CD14-positive monocyte (primary cell): Measurements from ENCODE around the gene NID2. TPM values are rescaled to one million over a fixed set of nuclear protein-coding genes. Genes with fewer than 3 reads are reported as not detected.
A peak's percentile ranks its signal among the peaks of the same experiment; 100 is the strongest.

Source experiments
- DNase-seq, 3 donors: peaks; one replicate each; pipeline ENCODE4 v3.0.0-alpha.2; 2011 to 2022
- H2AFZ ChIP-seq: 2 replicates; pipeline ENCODE4 v1.6.0; 2012; ENCODE audit warnings: mild to moderate bottlenecking, low read depth, low read length, inconsistent platforms; ENCODE audit not compliant: insufficient read depth, poor library complexity, severe bottlenecking
- H3K27ac ChIP-seq, 2 donors: 1 replicate in 1 of 2; 2 replicates in 1 of 2; pipeline ENCODE4 v1.5.1; 2012 to 2013; ENCODE audit warnings: low read length in 2 of 2, control low read depth in 1 of 2, inconsistent platforms in 1 of 2, low read depth in 1 of 2, mild to moderate bottlenecking in 1 of 2
- H3K27me3 ChIP-seq, 2 donors: one replicate each; pipeline versions ENCODE4 v1.6.0 to v1.6.1; 2011 to 2013; ENCODE audit warnings: low read length in 2 of 2; ENCODE audit not compliant: control insufficient read depth in 2 of 2, insufficient read depth in 2 of 2
- H3K36me3 ChIP-seq, 2 donors: replicated peaks in 1 of 2; 1 replicate in 1 of 2; 2 replicates in 1 of 2; pipeline versions ENCODE4 v1.5.1 to v1.6.1; 2012 to 2013; ENCODE audit warnings: low read length in 2 of 2, control low read depth in 1 of 2, inconsistent platforms in 1 of 2, mild to moderate bottlenecking in 1 of 2; ENCODE audit not compliant: insufficient read depth in 2 of 2, control insufficient read depth in 1 of 2
- H3K4me1 ChIP-seq, 2 donors: 1 replicate in 1 of 2; 2 replicates in 1 of 2; pipeline versions ENCODE4 v1.5.1 to v1.6.1; 2012 to 2013; ENCODE audit warnings: low read length in 2 of 2, control low read depth in 1 of 2, inconsistent platforms in 1 of 2, mild to moderate bottlenecking in 1 of 2, moderate library complexity in 1 of 2; ENCODE audit not compliant: insufficient read depth in 2 of 2, control insufficient read depth in 1 of 2
- H3K4me2 ChIP-seq: replicated peaks from 2 replicates; pipeline ENCODE3; 2012; ENCODE audit warnings: low read length, moderate library complexity, mild to moderate bottlenecking; ENCODE audit not compliant: poor library complexity, severe bottlenecking; ENCODE audit errors: extremely low read depth
- H3K4me3 ChIP-seq, 3 experiments: fragments of 200-600 bp in 1 of 3; sonication (generic) in 1 of 3; replicated peaks in 1 of 3; 1 replicate in 2 of 3; 2 replicates in 1 of 3; pipeline ENCODE4 v1.5.1; 2011 to 2013; ENCODE audit warnings: low read length in 3 of 3, mild to moderate bottlenecking in 3 of 3, control low read depth in 2 of 3, low read depth in 2 of 3, inconsistent platforms in 1 of 3, moderate library complexity in 1 of 3
- H3K79me2 ChIP-seq: 2 replicates; pipeline ENCODE4 v1.6.0; 2012; ENCODE audit warnings: mild to moderate bottlenecking, control low read depth, inconsistent platforms, low read length, moderate library complexity; ENCODE audit not compliant: insufficient read depth
- H3K9ac ChIP-seq: 2 replicates; pipeline ENCODE4 v1.6.0; 2017; ENCODE audit warnings: low read length, mild to moderate bottlenecking; ENCODE audit not compliant: insufficient read depth, poor library complexity, severe bottlenecking
- H3K9me3 ChIP-seq, 2 donors: replicated peaks in 1 of 2; 1 replicate in 1 of 2; 2 replicates in 1 of 2; pipeline versions ENCODE4 v1.5.1 to v1.6.1; 2012 to 2013; ENCODE audit warnings: low read length in 2 of 2, control low read depth in 1 of 2; ENCODE audit not compliant: control insufficient read depth in 1 of 2, insufficient read depth in 1 of 2
- H4K20me1 ChIP-seq: 2 replicates; pipeline ENCODE4 v1.6.0; 2012; ENCODE audit warnings: mild to moderate bottlenecking, low read length, control low read depth, moderate library complexity; ENCODE audit not compliant: insufficient read depth
- H3K27ac Mint-ChIP-seq, 7 donors: one replicate each; pipeline ENCODE4 v1.8.0; 2020; ENCODE audit warnings: mild to moderate bottlenecking in 7 of 7, mixed read lengths in 7 of 7, moderate library complexity in 6 of 7, inconsistent platforms in 2 of 7
- H3K27me3 Mint-ChIP-seq, 3 donors: one replicate each; pipeline ENCODE4 v1.8.0; 2021 to 2022; ENCODE audit warnings: low read depth in 3 of 3, mild to moderate bottlenecking in 3 of 3, mixed read lengths in 3 of 3, moderate library complexity in 3 of 3, inconsistent platforms in 1 of 3
- H3K36me3 Mint-ChIP-seq, 2 donors: one replicate each; pipeline ENCODE4 v1.8.0; 2020; ENCODE audit warnings: mixed read lengths in 2 of 2, inconsistent platforms in 1 of 2, mild to moderate bottlenecking in 1 of 2
- H3K4me1 Mint-ChIP-seq: one replicate; pipeline ENCODE4 v1.8.0; 2020; ENCODE audit warnings: mild to moderate bottlenecking, mixed read lengths
- H3K4me3 Mint-ChIP-seq, 2 donors: one replicate each; pipeline ENCODE4 v1.8.0; 2020; ENCODE audit warnings: mild to moderate bottlenecking in 2 of 2, mixed read lengths in 2 of 2, moderate library complexity in 1 of 2
- H3K9me3 Mint-ChIP-seq, 7 donors: one replicate each; pipeline ENCODE4 v1.8.0; 2020 to 2022; ENCODE audit warnings: mixed read lengths in 7 of 7, mild to moderate bottlenecking in 6 of 7, moderate library complexity in 6 of 7, inconsistent platforms in 2 of 7
- CTCF ChIP-seq: fragments of 200-600 bp; IDR thresholded peaks from one replicate; pipeline ENCODE4 v1.8.0; 2022; ENCODE audit warnings: antibody characterized with exemption, mild to moderate bottlenecking
- WGBS: methylation state at CpG from one replicate; pipeline ENCODE4 v1.1.5; 2013; ENCODE audit warnings: missing lambda C conversion rate; ENCODE audit not compliant: insufficient coverage; 5-methylcytosine and 5-hydroxymethylcytosine counted together
- intact Hi-C, 2 donors: fragments of 100-400 bp; cut with micrococcal nuclease; formaldehyde crosslinking; loops; one replicate each; pipeline versions ENCODE4 v1.15.0 to v1.15.1; 2023
- polyA plus RNA-seq, 3 donors: library from polyadenylated mRNA; depleted of rRNA in 1 of 3; unstranded in 2 of 3; stranded (reverse) in 1 of 3; fragments of 300-500 nt in 2 of 3; fragments of >200 nt in 1 of 3; fragmentation: Illumina TruSeq in 2 of 3; gene quantifications; 1 replicate in 2 of 3; 2 replicates in 1 of 3; pipeline ENCODE4 v1.2.3, GENCODE V29; 2012 to 2021

Gene NID2
- polyA plus RNA-seq, 3 donors: not detected

- no peak for TF ChIP-seq CTCF
- peak overlapping the region in 1 of 7 donors; percentile 4 for H3K27ac Mint-ChIP-seq
- H3K36me3 ChIP-seq: peaks cover 9 to 80% of the 10 kb centered on the region in 2 donors
- peaks cover 0 to 2% (median 0%) of the 10 kb centered on the region in 3 donors for H3K27me3 Mint-ChIP-seq
- H3K4me1 ChIP-seq: no peaks in the 10 kb centered on the region
- H3K36me3 Mint-ChIP-seq: peaks cover 75 to 79% of the 10 kb centered on the region in 2 donors
- H2AFZ ChIP-seq: no peak overlapping the region
- no peak overlapping the region for H3K27ac ChIP-seq
- DNase-seq: no peak
- H4K20me1 ChIP-seq: peaks cover 36% of the 10 kb centered on the region
- no peaks in the 10 kb centered on the region for H3K27me3 ChIP-seq
- intact Hi-C loops: no loop called here
- H3K4me3 Mint-ChIP-seq: no peak overlapping the region
- no peaks in the 10 kb centered on the region for H3K79me2 ChIP-seq
- H3K9me3 ChIP-seq: peaks cover 7% of the 10 kb centered on the region in 2 donors
- no peak overlapping the region for H3K9ac ChIP-seq
- no peak overlapping the region for H3K4me2 ChIP-seq
- H3K9me3 Mint-ChIP-seq: peaks cover 5 to 26% (median 10%) of the 10 kb centered on the region in 7 donors
- no peak overlapping the region for H3K4me3 ChIP-seq
- H3K4me1 Mint-ChIP-seq: peaks cover 16% of the 10 kb centered on the region
Observed at GRCh38 chr14:51960866-51961265, 108.0 kb downstream of the NID2 start.

GRCh38 chr14:51959928-51960327, 108.9 kb downstream of the NID2 start:
- intact Hi-C loops: no loop called here
- TF ChIP-seq CTCF: no peak
- H3K9me3 ChIP-seq: peaks cover 7% of the 10 kb centered on the region in 2 donors
- H3K27me3 Mint-ChIP-seq: peaks cover 0 to 2% (median 0%) of the 10 kb centered on the region in 3 donors
- peaks cover 75 to 77% of the 10 kb centered on the region in 2 donors for H3K36me3 Mint-ChIP-seq
- no peak for DNase-seq
- H3K27me3 ChIP-seq: no peaks in the 10 kb centered on the region
- H3K9ac ChIP-seq: no peak overlapping the region
- peaks cover 36% of the 10 kb centered on the region for H4K20me1 ChIP-seq
- H3K4me3 Mint-ChIP-seq: no peak overlapping the region
- no peak overlapping the region for H3K27ac ChIP-seq
- H3K4me1 ChIP-seq: no peaks in the 10 kb centered on the region
- H3K9me3 Mint-ChIP-seq: peaks cover 5 to 26% (median 10%) of the 10 kb centered on the region in 7 donors
- peaks cover 16% of the 10 kb centered on the region for H3K4me1 Mint-ChIP-seq
- H3K4me3 ChIP-seq: no peak overlapping the region
- no peak overlapping the region for H3K27ac Mint-ChIP-seq
- no CpG with 5 or more reads among the region's 1 CpG for WGBS
- no peak overlapping the region for H2AFZ ChIP-seq
- no peaks in the 10 kb centered on the region for H3K79me2 ChIP-seq
- H3K4me2 ChIP-seq: no peak overlapping the region
- H3K36me3 ChIP-seq: peaks cover 13 to 82% of the 10 kb centered on the region in 2 donors
